Breast epithelium (tissue), 4 donors: ENCODE results near the gene ZNF609. TPM values are rescaled to one million over a fixed set of nuclear protein-coding genes. Genes with fewer than 3 reads are reported as not detected.

Experiments
- DNase-seq, 2 donors: peaks; one replicate each; pipeline ENCODE4 v3.0.0-alpha.2; 2019; ENCODE audit warnings: low spot score in 2 of 2
- H3K27ac ChIP-seq, 2 donors: fragments of 200-600 bp; sonication (generic) in 1 of 2; one replicate each; pipeline ENCODE4 v1.5.1; 2016 to 2019; ENCODE audit warnings: mild to moderate bottlenecking in 1 of 2
- H3K27me3 ChIP-seq, 2 donors: fragments of 200-600 bp; sonication (generic) in 1 of 2; one replicate each; pipeline versions ENCODE4 v1.5.1 to v1.6.0; 2017 to 2019; ENCODE audit warnings: control low read depth in 1 of 2, mild to moderate bottlenecking in 1 of 2
- H3K36me3 ChIP-seq: fragments of 200-600 bp; one replicate; pipeline ENCODE4 v1.5.1; 2019
- H3K4me1 ChIP-seq, 2 donors: fragments of 200-600 bp; sonication (generic); one replicate each; pipeline ENCODE4 v1.5.1; 2016 to 2019; ENCODE audit warnings: control low read depth in 1 of 2
- H3K4me3 ChIP-seq, 3 donors: fragments of 200-600 bp; sonication (generic); 1 replicate in 2 of 3; 2 replicates in 1 of 3; pipeline ENCODE4 v1.5.1; 2016 to 2019; ENCODE audit warnings: mild to moderate bottlenecking in 3 of 3, moderate library complexity in 2 of 3
- H3K9me3 ChIP-seq, 2 donors: fragments of 200-600 bp; sonication (generic) in 1 of 2; one replicate each; pipeline ENCODE4 v1.5.1; 2016 to 2019; ENCODE audit warnings: control low read depth in 1 of 2
- CTCF ChIP-seq, 3 donors: fragments of 450-650 bp; IDR thresholded peaks; one replicate each; pipeline ENCODE4 v1.5.1; 2016 to 2017; ENCODE audit warnings: antibody characterized with exemption in 3 of 3, mild to moderate bottlenecking in 3 of 3, moderate library complexity in 3 of 3
- POLR2A ChIP-seq: fragments of 450-650 bp; IDR thresholded peaks from one replicate; pipeline ENCODE4 v1.6.1; 2016; ENCODE audit warnings: antibody characterized with exemption, mild to moderate bottlenecking, moderate library complexity
- POLR2AphosphoS5 ChIP-seq, 3 donors: sonication (generic); formaldehyde crosslinking; IDR thresholded peaks; one replicate each; pipeline ENCODE4 v1.6.1; 2017; ENCODE audit warnings: antibody characterized with exemption in 3 of 3
- intact Hi-C: fragments of 100-400 bp; cut with DNase I; formaldehyde crosslinking; loops from one replicate; pipeline ENCODE4 v1.15.1; 2023; ENCODE audit warnings: low total_unique reads
- total RNA-seq, 3 donors: library from RNA; depleted of rRNA; stranded (reverse); fragments of >200 nt; gene quantifications; one replicate each; pipeline ENCODE4 v1.1.0, GENCODE V29; 2016

ZNF609 gene
- total RNA-seq, 3 donors from 2014 or later = 22.9 to 32.1 (median 29.2) TPM

DNA sequence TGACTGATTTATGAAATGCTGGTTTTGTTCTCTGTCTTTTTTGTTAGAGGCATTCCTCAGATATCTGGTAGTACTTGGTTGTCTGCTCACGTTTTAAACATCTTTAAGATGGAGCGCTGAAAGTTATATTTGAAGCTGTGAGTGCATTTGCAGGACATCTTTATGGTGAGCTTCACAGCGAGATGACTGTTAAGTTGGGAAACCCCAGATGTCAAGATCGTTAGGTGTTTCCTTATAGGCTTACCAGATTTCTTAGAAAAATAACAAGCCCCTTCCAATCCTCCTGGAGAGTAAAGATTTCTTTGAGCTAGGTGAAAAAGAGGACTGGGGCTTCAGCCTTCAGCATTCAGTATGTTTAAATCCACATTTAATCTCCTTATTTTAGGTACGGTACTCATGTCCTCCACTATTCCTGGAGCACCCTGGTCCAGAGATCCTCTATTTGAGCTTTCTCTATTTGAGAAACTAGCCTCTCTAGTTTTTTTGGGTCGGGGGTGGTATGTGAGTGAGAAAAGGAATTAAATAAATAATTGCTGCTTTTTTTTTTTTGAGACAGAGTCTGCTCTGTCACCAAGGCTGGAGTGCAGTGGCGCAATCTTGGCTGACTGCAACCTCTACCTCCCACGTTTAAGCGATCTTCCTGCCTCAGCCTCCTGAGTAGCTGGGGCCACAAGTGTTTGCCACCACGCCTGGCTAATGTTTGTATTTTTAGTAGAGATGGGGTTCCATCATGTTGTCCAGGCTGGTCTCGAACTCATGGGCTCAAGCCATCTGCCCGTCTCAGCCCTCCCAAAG, 72.3 kb downstream of the ZNF609 start:
- H3K4me3 ChIP-seq = no peak overlapping the region
- no peaks in the 10 kb centered on the region for H3K27me3 ChIP-seq
- H3K27ac ChIP-seq = no peak overlapping the region
- intact Hi-C loops = no loop called here
- no peaks in the 10 kb centered on the region for H3K36me3 ChIP-seq
- H3K4me1 ChIP-seq = peaks cover 0 to 4% of the 10 kb centered on the region in 2 donors
- DNase-seq = no peak
- no peaks in the 10 kb centered on the region for H3K9me3 ChIP-seq
- no peak for TF ChIP-seq POLR2A
- no peak for TF ChIP-seq CTCF (IDR thresholded peaks at IDR 0.05)
- no peak for TF ChIP-seq POLR2AphosphoS5 (IDR thresholded peaks at IDR 0.05)

- H3K27me3 ChIP-seq = no peaks in the 10 kb centered on the region
- intact Hi-C loops = no loop called here
- DNase-seq = no peak
- no peak for TF ChIP-seq POLR2A
- TF ChIP-seq CTCF (IDR thresholded peaks at IDR 0.05) = no peak
- TF ChIP-seq POLR2AphosphoS5 (IDR thresholded peaks at IDR 0.05) = no peak
- no peak overlapping the region for H3K4me3 ChIP-seq
- no peak overlapping the region for H3K27ac ChIP-seq
- H3K4me1 ChIP-seq = peaks cover 0 to 4% of the 10 kb centered on the region in 2 donors
- H3K36me3 ChIP-seq = no peaks in the 10 kb centered on the region
- H3K9me3 ChIP-seq = no peaks in the 10 kb centered on the region
Observed at GRCh38 chr15:64535460-64536243, 75.3 kb downstream of the ZNF609 start.

DNA sequence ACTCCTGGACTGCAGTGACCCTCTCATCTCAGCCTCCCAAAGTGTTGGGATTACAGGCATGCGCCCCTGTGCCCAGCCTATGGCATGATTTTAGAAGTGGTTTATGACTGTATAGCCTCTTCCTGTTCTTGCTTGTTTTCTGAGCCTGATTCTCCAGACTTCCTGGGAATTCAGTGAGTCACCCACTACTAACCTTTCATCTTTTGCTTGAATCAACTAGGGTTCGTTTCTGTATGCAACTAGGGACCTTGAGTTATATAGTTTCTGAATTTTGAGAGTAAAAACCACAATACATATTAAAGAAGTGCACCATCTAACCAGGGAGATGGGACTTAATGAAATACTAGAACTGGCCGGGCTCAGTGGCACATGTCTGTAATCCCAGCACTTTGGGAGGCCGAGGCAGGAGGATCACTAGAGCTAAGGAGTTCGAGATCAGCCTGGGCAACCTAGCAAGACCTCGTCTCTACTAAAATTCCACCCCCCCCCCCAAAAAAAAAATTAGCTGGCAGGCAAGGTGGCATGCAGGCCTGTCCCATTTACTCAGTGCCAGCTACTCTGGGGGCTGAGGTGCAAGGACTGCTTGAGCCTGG, 76.0 kb downstream of the ZNF609 start:
- H3K27me3 ChIP-seq = no peaks in the 10 kb centered on the region
- no peak for DNase-seq
- no peak overlapping the region for H3K27ac ChIP-seq
- H3K9me3 ChIP-seq = no peaks in the 10 kb centered on the region
- peaks cover 0 to 4% of the 10 kb centered on the region in 2 donors for H3K4me1 ChIP-seq
- H3K4me3 ChIP-seq = no peak overlapping the region
- intact Hi-C loops = no loop called here
- no peak for TF ChIP-seq POLR2AphosphoS5 (IDR thresholded peaks at IDR 0.05)
- no peak for TF ChIP-seq POLR2A
- TF ChIP-seq CTCF (IDR thresholded peaks at IDR 0.05) = no peak
- H3K36me3 ChIP-seq = no peaks in the 10 kb centered on the region

DNA sequence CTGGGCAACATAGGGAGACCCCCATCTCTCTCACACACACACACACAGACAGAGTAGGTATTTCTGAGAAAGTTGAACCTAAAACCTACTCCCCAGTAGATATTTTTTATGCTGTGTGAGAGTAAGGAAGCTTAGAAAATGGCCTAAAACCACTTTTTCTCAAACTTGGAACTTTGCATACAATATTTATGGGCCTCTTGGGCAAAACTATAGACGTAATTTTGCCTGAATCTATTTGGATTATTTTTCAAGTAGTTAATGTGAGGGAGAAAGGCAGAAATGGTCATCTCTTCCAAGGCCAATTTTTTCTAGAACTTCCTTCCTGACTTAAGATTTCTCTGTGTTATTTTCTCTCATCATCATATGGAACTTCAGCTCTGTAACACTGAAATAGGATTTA, 81.7 kb downstream of the ZNF609 start:
- H3K27me3 ChIP-seq = no peaks in the 10 kb centered on the region
- no peak overlapping the region for H3K27ac ChIP-seq
- no peak for DNase-seq
- H3K4me1 ChIP-seq = no peaks in the 10 kb centered on the region
- intact Hi-C loops = no loop called here
- no peaks in the 10 kb centered on the region for H3K9me3 ChIP-seq
- no peaks in the 10 kb centered on the region for H3K36me3 ChIP-seq
- TF ChIP-seq POLR2A (no peak), POLR2AphosphoS5 (IDR thresholded peaks at IDR 0.05) (no peak), CTCF (IDR thresholded peaks at IDR 0.05) (no peak)
- H3K4me3 ChIP-seq = no peak overlapping the region

DNA sequence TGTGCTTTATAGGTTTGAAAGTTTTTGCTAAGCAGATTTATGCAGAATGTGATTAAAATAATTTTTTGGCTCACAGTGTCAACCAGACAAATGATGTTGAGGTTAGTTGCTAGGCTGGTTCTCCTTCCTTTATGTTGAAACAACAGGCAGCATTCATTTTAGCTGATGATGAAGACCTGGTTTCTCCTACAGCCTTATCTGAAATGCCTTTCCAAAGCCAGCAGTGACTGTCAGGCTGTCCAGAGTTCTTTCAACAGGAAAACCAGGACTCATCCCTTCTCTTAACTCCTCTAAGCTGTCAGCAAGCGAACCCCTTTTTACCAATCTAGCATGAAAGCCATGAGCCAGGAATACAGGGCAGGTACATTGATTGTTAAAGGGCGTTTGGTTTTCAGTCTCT, 84.1 kb downstream of the ZNF609 start:
- no peaks in the 10 kb centered on the region for H3K9me3 ChIP-seq
- DNase-seq = no peak
- no peaks in the 10 kb centered on the region for H3K4me1 ChIP-seq
- no peak for TF ChIP-seq CTCF (IDR thresholded peaks at IDR 0.05)
- TF ChIP-seq POLR2A = no peak
- H3K27me3 ChIP-seq = no peaks in the 10 kb centered on the region
- intact Hi-C loops = no loop called here
- no peak overlapping the region for H3K4me3 ChIP-seq
- no peak overlapping the region for H3K27ac ChIP-seq
- H3K36me3 ChIP-seq = no peaks in the 10 kb centered on the region
